Adrenal gland (tissue), 5 donors: ENCODE data around the gene SYT5.

ENCODE experiments used
- CTCF ChIP-seq, 6 experiments: fragments of 450-650 bp in 4 of 6; fragments of 200-600 bp in 2 of 6; sonication (generic) in 1 of 6; IDR thresholded peaks; 1 replicate in 5 of 6; 2 replicates in 1 of 6; pipeline versions ENCODE4 v1.5.1 to v1.8.0; 2016 to 2021; ENCODE audit warnings: antibody characterized with exemption in 6 of 6, mild to moderate bottlenecking in 2 of 6, moderate library complexity in 1 of 6
- POLR2A ChIP-seq, 2 donors: fragments of 450-650 bp; IDR thresholded peaks; one replicate each; pipeline ENCODE4 v1.6.1; 2017; ENCODE audit warnings: antibody characterized with exemption in 2 of 2, mild to moderate bottlenecking in 2 of 2, moderate library complexity in 1 of 2
- donor health status: DM: no; HTN: no; CAD: no.

- TF ChIP-seq CTCF (IDR thresholded peaks at IDR 0.05) (no peak), POLR2A (IDR thresholded peaks at IDR 0.05) (no peak)
Observed at GRCh38 chr19:55224038-55224665, 44.1 kb upstream of the SYT5 start.
